Stimulated activated CD8-positive, alpha-beta memory T cell treated with anti-CD3 and anti-CD28 coated beads, Interleukin-4, amount 100 ng/mL, for 48 hours (primary cell): Measurements from ENCODE around the gene PRAMEF1.
"Not testable (repeated sequence)": the region's sequence is repeated elsewhere in the genome, so short reads cannot be mapped to it uniquely, and the experiment has no call there.

Experiments used
- DNase-seq: peaks from one replicate; pipeline ENCODE4 v3.0.0-alpha.2; 2020

PRAMEF1 gene, protein sequence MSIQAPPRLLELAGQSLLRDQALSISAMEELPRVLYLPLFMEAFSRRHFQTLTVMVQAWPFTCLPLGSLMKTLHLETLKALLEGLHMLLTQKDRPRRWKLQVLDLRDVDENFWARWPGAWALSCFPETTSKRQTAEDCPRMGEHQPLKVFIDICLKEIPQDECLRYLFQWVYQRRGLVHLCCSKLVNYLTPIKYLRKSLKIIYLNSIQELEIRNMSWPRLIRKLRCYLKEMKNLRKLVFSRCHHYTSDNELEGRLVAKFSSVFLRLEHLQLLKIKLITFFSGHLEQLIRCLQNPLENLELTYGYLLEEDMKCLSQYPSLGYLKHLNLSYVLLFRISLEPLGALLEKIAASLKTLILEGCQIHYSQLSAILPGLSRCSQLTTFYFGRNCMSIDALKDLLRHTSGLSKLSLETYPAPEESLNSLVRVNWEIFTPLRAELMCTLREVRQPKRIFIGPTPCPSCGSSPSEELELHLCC

GRCh38 chr1:12791097-12791496 lies at the start of gene PRAMEF1:
PRAMEF1 (plus strand) TSS chr1:12791397; CDS start chr1:12793228, 1,831 bp downstream.
- DNase-seq: not testable (repeated sequence)

GRCh38 chr1:12741946-12742345 lies 49.3 kb upstream of the PRAMEF1 start:
- no peak for DNase-seq

GRCh38 chr1:12745126-12745991 lies 45.8 kb upstream of the PRAMEF1 start:
- DNase-seq: no peak

- DNase-seq: no peak
These were observed 45.2 kb upstream of the PRAMEF1 start, which contains the start of gene CFAP107 for GRCh38 chr1:12745992-12746323. CFAP107 (plus strand) TSS chr1:12746200; CDS start chr1:12746431, 231 bp downstream.

- no peak for DNase-seq
These were observed 42.3 kb upstream of the PRAMEF1 start for GRCh38 chr1:12748778-12749355.

- DNase-seq: no peak
These were observed 36.5 kb upstream of the PRAMEF1 start for GRCh38 chr1:12754738-12755137.

DNA sequence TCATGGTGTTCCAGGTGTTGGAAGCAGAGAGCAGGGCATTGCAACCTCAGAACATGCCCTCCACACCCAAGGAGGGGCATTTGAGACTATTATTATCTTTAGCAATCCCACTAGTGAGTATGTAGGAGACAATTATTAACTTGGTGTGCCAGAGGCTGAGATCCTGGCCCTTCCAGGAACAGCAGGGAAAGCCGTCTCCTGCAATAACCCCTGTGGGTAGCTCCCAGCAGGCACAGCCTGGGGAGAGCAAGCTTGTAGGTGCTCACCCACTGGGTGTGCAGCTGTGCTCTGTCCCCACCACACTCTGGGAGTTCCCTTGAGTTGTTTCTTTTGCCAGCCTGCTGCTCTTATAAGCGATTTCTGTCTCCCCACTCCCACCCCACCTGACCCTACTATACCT lies 34.9 kb upstream of the PRAMEF1 start:
- DNase-seq: no peak

DNA sequence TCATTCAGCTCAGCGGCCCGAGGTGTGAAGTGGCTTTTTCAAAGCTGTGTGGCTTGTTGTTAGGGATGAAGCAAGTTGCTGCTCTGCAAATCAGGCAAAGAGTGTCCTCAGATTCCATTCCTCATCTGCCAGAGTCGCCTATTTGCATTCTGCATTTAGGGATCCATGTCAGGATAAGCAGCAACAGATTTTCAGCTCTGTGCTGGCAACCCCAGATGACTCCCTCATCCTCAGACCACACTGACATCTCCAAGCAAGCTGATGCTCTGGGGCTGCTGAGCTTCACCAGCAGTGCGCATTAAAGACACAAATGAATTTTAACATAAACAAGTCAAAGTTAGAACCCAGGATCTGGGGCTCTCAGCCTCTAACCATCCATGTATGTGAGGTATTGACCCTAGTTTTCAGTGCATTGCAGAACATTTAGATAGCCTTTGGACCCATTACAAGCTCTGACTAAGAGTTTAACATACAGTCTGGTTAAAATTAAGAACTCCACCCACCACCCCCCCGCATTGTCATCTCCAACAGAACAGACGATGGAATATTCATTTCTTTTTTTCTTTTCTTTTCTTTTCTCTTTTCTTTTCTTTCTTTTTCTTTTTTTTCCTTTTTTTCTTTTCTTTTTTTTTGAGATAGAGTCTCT lies 34.3 kb upstream of the PRAMEF1 start:
- no peak for DNase-seq

- DNase-seq: no peak
These were observed 33.4 kb upstream of the PRAMEF1 start for GRCh38 chr1:12757836-12758235.

DNA sequence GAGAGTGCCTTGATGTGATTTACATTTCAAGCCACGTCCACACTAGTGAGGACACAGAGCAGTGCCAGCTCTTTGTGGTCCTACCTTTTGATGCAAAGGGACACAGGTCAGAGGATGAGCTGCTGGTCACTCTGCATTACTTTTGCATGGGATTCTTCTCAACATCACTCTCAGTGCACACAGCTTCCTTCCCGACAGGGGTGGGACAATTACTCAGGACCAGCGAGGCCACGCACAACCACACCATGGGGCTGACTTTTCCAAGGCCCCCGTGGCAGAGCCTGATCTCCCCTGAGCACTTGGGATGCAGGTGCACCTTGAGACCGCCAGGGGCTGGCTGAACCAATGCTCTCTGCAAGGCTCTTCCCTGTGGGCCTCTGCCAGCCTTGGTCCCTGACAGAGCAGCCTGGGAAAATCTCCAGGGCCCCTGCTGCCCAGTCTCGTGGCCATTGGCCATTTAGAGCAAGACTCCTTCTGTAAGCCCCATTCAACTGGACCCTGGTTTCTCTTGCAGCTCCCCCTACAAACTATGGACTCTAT lies 30.9 kb upstream of the PRAMEF1 start:
- DNase-seq: no peak

GRCh38 chr1:12761781-12762180 lies 29.4 kb upstream of the PRAMEF1 start:
- DNase-seq: no peak

DNA sequence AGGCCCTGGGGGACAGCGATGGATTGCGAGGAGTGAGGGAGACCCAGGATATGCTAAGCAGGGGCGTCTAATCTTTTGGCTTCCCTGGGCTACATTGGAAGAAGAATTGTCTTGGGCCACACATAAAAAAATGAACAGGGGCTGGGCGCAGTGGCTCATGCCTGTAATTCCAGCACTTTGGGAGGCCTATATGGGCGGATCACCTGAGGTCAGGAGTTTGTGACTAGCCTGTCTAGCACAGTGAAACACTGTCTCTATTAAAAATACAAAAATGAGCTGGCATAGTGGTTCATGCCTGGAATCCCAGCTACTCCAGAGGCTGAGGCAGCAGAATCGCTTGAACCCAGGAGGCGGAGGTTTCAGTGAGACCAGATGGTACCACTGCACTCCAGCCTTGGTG lies 28.4 kb upstream of the PRAMEF1 start:
- no peak for DNase-seq

GRCh38 chr1:12763479-12763878 lies 27.7 kb upstream of the PRAMEF1 start:
- DNase-seq: no peak

DNA sequence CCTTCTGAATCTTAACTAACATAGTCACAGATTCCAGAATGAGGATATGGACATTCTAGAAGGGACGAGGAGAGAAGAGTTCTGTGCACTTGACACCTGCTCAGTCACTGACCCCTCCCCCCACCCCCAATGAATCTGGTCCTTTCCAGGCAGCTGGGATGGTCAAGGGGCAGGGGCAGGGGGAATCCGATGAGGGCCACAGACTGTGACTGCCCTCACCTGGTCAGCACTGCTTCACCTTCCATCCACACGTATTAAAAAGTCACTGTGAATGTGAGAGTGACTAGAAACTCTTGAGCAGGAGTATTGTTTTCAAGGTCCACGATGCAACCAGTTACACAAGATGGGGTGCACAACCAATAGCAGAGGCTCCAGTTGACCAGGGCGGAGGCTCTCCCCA lies 27.2 kb upstream of the PRAMEF1 start:
- DNase-seq: no peak

DNA sequence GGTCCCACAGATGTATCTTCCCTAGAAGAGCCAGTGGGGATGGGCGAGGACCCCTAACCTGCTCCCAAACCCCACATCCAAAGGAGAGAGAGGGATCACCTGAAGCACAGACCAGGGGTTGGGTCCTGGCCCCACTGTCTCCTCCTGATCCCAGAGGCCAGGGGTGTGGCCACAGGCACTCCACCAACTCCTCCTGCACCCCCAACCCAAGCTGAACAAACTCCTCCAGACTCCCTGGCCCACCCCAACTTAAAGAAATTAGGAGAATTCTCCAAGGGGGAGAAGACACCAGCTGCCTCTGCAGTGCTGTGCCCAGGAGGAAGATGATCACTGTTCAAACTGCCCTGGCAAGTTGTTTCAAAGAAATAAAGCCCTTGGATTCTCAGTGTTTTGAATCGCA lies 22.2 kb upstream of the PRAMEF1 start:
- no peak for DNase-seq

DNA sequence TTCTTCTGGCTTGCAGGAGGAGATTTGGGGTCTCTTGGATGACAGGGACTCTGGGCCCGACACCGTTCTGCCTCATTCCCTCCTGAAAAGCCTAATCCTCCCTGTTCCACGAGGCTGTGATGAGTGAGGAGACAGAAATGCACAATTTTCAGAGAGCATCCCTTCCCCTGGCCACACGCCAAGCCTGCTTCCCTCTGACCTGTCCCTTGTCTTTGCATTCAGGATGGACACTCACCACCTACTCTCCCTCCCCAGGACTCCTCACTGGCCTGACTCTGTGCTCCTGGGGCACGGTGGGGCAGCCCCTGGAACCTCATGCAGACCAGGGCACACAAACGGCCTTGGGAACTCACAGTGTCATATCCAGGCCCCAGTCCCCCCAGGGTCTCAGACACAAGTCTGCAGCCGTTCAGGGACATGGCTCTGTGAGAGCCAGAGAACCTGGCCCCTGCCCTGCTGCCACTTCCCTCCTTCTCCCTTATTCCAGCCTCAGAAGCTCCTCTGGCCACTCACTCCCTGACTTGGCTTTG lies 21.2 kb upstream of the PRAMEF1 start:
- no peak for DNase-seq

DNA sequence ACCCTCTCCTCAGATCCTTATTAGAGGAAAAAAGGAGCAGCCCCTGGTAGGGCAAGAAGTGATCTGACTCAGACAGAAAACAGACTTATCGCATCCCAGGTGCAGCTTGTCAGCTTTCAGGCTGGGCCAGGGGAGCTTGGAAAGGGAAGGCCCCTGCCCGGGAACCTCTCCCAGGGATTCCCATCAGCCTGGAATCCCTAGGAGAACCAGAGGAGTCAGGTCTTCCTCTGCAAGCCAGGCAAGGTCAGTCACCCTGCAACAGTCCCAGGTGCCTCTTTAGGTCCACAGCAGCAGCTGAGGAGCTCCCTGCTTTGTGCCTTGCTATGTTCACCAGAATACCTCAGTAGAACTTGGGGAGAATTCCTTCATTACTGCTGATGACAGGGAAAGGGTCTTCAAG lies 20.6 kb upstream of the PRAMEF1 start:
- DNase-seq: no peak

DNA sequence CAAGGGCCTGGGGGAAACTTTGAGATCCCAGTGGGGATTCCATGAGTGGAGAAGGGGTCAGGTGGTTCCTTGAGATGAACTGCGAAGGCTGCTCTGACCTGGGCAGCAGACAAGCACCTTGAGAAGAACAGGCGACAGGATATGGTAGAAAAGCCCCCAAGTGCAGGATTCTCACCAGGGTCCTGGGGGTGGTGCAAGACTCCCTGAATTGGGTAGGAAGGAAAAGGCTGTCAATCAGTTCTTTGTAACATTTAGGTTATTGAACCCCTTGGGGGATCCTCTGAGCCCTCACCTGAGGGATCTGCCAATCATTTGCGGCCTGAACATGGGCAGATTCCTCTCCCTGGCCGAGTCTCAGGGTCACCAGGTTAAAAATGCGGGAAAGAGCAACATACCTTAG lies 20.0 kb upstream of the PRAMEF1 start:
- no peak for DNase-seq

DNA sequence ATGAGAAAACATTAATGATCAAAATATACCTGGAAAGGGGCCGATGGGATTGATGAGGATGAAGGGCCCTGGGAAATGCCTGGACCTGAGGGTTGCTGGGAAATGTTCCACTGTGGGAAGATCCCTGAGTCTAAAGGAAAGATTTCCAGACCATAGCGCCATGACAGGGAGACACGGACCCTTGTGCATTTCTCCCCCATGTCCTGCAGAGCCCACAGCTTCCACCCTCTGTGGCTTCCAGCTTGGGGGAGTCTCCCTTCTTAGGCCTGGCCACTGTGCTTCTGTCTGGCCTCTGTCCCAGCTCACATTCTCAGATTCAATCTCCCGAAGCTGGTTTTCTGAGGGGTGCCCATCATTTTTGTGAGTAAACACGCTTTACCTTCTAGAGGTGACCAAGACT lies 18.7 kb upstream of the PRAMEF1 start:
- DNase-seq: no peak

- no peak for DNase-seq
These were observed 17.8 kb upstream of the PRAMEF1 start, which contains the start of gene PRAMEF12 for GRCh38 chr1:12773438-12773837. PRAMEF12 (plus strand) TSS chr1:12773738; CDS start chr1:12774868, 1,130 bp downstream.

- no peak for DNase-seq
These were observed 16.3 kb upstream of the PRAMEF1 start for GRCh38 chr1:12774801-12775345.

DNA sequence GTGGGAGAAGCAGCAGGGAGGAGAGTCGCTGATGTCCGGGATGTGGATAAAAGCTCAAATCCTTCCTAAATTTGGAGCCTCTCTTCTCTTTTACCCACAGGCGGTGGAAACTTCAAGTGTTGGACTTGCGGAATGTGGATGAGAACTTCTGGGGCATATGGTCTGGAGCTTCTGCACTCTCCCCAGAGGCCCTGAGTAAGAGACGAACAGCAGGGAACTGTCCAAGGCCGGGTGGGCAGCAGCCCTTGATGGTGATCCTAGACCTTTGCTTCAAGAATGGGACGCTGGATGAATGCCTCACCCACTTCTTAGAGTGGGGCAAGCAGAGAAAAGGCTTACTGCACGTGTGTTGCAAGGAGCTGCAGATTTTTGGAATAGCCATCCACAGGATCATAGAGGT lies 15.8 kb upstream of the PRAMEF1 start:
- no peak for DNase-seq
